Calu3 (cell line): ENCODE data around the gene WIPF3. TPM values are rescaled to one million over a fixed set of nuclear protein-coding genes. Genes with fewer than 3 reads are reported as not detected.

Source experiments
- BruUV-seq: library from RNA; stranded (reverse); fragments of 400-500 nt; replicated peaks from 2 replicates; lab custom pipeline; 2021; lab: Mats Ljungman, UMichigan
- CTCF ChIA-PET: fragments of 300-600 bp; sonication (Branson Sonifier 250); formaldehyde crosslinking; loops from one replicate; lab custom pipeline; 2022; ENCODE audit warnings: antibody characterized with exemption; lab: Charles Lee
- DNase-seq: peaks from one replicate; pipeline ENCODE4 v3.0.0; 2022
- H3K27ac Mint-ChIP-seq: one replicate; pipeline ENCODE4 v1.8.0; 2022; ENCODE audit warnings: mixed read lengths; ENCODE audit not compliant: unreplicated experiment
- H3K27me3 Mint-ChIP-seq: one replicate; pipeline ENCODE4 v1.8.0; 2022; ENCODE audit warnings: mixed read lengths; ENCODE audit not compliant: unreplicated experiment
- H3K36me3 Mint-ChIP-seq: one replicate; pipeline ENCODE4 v1.8.0; 2022; ENCODE audit warnings: mild to moderate bottlenecking, moderate library complexity, mixed read lengths; ENCODE audit not compliant: insufficient read depth, unreplicated experiment
- H3K4me1 Mint-ChIP-seq: one replicate; pipeline ENCODE4 v1.8.0; 2022; ENCODE audit warnings: mild to moderate bottlenecking, low read depth, mixed read lengths; ENCODE audit not compliant: unreplicated experiment
- H3K4me3 Mint-ChIP-seq: one replicate; pipeline ENCODE4 v1.8.0; 2022; ENCODE audit warnings: mild to moderate bottlenecking, low read depth, moderate library complexity, mixed read lengths; ENCODE audit not compliant: unreplicated experiment
- H3K9me3 Mint-ChIP-seq: one replicate; pipeline ENCODE4 v1.8.0; 2022; ENCODE audit warnings: low read depth, mixed read lengths; ENCODE audit not compliant: unreplicated experiment
- intact Hi-C: fragments of 100-400 bp; cut with micrococcal nuclease; formaldehyde crosslinking; loops from one replicate; pipeline ENCODE4 v1.10.0; 2022; ENCODE audit not compliant: unreplicated experiment
- total RNA-seq: library from RNA; stranded (reverse); gene quantifications from 2 replicates; pipeline ENCODE4 v1.2.3, GENCODE V29; 2022
- TF ChIP-seq, protein P1 (sequence below): fragments of 200-600 bp; IDR thresholded peaks from one replicate; pipeline ENCODE4 v1.8.0; 2022; ENCODE audit warnings: antibody characterized with exemption; ENCODE audit not compliant: unreplicated experiment

The WIPF3 gene
- total RNA-seq, 1 experiment from 2014 or later, result 4.9 TPM

DNA sequence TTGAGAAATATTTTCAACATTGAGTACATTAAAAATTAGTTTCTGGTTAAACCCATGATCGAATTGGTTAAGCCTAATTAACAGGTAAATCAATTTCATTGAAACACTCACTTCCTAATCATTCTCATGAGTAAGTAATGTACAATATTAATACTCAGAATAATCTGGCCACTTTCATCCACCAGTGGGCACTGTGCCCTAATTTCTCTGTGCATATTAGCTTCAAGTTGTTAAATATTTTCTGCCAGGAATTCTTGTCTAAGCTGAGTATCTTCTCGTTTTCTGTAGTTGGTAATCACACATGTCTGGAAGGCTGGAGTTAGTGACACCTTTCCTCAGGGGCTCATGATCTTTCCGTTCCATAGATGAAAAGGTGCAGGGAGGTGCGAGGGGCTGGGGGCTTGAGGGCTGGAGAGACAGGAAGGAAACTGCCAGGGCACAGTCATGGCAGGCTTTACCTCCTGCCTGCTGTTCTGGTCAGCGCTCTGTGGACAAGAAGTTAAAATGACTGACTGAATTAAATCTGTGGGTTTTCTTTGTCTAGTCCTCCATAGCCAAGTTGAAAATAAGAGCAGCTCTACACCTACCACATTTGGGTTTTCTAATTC, 71.9 kb downstream of the WIPF3 start:
- Mint-ChIP-seq H3K27me3 (no peaks in the 10 kb centered on the region), H3K4me1 (no peaks in the 10 kb centered on the region), H3K9me3 (no peaks in the 10 kb centered on the region), H3K27ac (no peak overlapping the region), H3K36me3 (no peaks in the 10 kb centered on the region), H3K4me3 (no peak overlapping the region)
- intact Hi-C loops, result loop anchor here (1.0 kb wide), 1 partner anchor 184 kb away; no protein-coding TSS in a partner anchor
- DNase-seq, result peak; percentile 61
- CTCF ChIA-PET, result interaction anchor here (0.6 to 2.7 kb wide), 13 partner anchors 12 to 243 kb away, joined by 3 to 17 read pairs (median 4); no protein-coding TSS in a partner anchor
- no TSS peak for BruUV-seq
- TF ChIP-seq, protein P1, sequence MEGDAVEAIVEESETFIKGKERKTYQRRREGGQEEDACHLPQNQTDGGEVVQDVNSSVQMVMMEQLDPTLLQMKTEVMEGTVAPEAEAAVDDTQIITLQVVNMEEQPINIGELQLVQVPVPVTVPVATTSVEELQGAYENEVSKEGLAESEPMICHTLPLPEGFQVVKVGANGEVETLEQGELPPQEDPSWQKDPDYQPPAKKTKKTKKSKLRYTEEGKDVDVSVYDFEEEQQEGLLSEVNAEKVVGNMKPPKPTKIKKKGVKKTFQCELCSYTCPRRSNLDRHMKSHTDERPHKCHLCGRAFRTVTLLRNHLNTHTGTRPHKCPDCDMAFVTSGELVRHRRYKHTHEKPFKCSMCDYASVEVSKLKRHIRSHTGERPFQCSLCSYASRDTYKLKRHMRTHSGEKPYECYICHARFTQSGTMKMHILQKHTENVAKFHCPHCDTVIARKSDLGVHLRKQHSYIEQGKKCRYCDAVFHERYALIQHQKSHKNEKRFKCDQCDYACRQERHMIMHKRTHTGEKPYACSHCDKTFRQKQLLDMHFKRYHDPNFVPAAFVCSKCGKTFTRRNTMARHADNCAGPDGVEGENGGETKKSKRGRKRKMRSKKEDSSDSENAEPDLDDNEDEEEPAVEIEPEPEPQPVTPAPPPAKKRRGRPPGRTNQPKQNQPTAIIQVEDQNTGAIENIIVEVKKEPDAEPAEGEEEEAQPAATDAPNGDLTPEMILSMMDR, result peak; percentile 62

DNA sequence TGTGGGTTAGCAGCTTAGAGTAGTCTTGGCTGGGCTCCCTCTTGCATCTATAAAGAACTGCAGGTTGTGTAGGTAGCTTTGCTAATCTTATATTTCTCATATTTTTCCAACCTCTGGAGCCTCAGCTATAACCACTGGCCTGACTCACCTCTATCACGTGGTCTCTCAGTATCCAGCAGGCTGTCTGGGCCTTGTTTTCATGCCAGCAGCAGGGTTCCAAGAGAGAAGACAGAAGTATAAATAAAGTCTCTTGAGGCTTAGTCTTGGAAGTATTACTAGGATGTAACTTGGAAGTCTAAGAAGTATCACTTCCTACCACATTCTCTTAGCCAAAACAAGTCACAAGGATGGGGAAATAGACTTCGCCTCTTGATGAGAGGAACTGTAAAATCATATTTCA, 73.3 kb downstream of the WIPF3 start:
- CTCF ChIA-PET, result no interaction called here
- no TSS peak for BruUV-seq
- no peak for DNase-seq
- H3K4me3 Mint-ChIP-seq, result no peak overlapping the region
- intact Hi-C loops, result no loop called here
- no peak overlapping the region for H3K27ac Mint-ChIP-seq
- H3K27me3 Mint-ChIP-seq, result no peaks in the 10 kb centered on the region
- no peaks in the 10 kb centered on the region for H3K36me3 Mint-ChIP-seq
- no peaks in the 10 kb centered on the region for H3K4me1 Mint-ChIP-seq
- TF ChIP-seq, protein P1, result no peak
- H3K9me3 Mint-ChIP-seq, result no peaks in the 10 kb centered on the region

DNA sequence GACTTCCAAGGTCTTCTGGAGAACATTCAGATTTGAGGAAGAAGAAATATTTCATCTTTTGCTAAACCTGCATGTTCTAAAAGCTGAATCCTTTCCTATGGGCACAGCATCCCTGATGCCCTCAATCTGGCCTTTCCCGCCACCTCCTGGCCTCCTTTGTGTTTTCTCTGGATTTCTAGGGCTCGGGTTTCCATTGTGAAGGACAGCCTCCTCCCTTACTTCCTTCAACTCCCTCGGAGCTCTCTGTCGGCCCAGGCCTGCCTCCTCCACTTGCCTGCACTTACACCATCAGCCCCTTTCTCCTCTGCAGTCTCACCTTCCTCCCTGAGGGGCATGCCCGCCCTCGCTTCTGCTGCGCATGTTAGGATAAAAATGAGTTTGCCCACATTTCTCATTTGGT, 75.4 kb downstream of the WIPF3 start:
- H3K9me3 Mint-ChIP-seq, result no peaks in the 10 kb centered on the region
- no peaks in the 10 kb centered on the region for H3K4me1 Mint-ChIP-seq
- BruUV-seq, result no TSS peak
- CTCF ChIA-PET, result no interaction called here
- intact Hi-C loops, result no loop called here
- no peaks in the 10 kb centered on the region for H3K36me3 Mint-ChIP-seq
- H3K27me3 Mint-ChIP-seq, result no peaks in the 10 kb centered on the region
- TF ChIP-seq, protein P1, result no peak
- no peak overlapping the region for H3K4me3 Mint-ChIP-seq
- no peak overlapping the region for H3K27ac Mint-ChIP-seq
- DNase-seq, result no peak

DNA sequence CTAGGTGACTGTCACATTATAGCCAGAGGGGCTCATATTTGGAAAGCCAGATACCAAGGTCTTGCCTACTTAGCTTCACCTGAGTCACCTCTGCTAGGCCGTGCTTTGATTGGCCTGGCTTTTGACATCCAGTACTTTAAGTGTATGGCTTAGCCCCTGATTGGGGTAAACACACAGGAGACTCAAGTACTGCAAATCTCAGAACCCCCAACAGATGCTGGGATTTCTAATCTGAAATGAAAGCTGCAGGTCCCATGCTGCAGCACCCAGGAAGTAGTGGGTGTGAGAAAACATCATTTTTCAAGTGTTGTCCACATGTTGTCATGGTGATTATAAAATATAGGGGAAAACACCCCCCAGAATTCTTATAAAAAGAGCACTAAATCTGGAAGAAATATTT, 76.2 kb downstream of the WIPF3 start:
- H3K27ac Mint-ChIP-seq, result no peak overlapping the region
- no peaks in the 10 kb centered on the region for H3K9me3 Mint-ChIP-seq
- CTCF ChIA-PET, result no interaction called here
- no peak overlapping the region for H3K4me3 Mint-ChIP-seq
- no peak for DNase-seq
- BruUV-seq, result no TSS peak
- intact Hi-C loops, result no loop called here
- H3K4me1 Mint-ChIP-seq, result no peaks in the 10 kb centered on the region
- TF ChIP-seq, protein P1, result no peak
- H3K27me3 Mint-ChIP-seq, result no peaks in the 10 kb centered on the region
- H3K36me3 Mint-ChIP-seq, result no peaks in the 10 kb centered on the region
